Measurements from ENCODE around the gene ZW10. TPM values are rescaled to one million over a fixed set of nuclear protein-coding genes. Genes with fewer than 3 reads are reported as not detected.

Gene ZW10
- total RNA-seq, 1 experiment from 2014 or later: 18.9 TPM

DNA sequence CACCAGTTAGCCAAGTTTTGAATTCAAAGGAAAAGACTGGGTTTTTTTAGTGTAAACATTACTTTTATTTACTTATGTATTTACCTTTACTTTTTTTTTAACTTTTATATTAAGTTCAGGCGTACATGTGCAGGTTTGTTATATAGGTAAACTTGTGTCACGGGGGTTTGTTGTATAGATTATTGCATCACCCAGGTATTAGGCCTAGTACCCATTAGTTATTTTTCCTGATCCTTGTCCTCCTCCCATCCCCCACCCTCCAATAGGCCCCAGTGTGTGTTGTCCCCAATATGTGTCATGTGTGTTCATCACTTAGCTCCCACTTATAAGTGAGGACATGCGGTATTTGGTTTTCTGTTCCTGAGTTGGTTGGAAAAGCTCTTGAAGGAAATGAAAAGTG, 20.6 kb downstream of the ZW10 start:
- Mint-ChIP-seq H3K27ac (no peak overlapping the region), H3K9me3 (0 out of 2 replicates have a peak, but pooled peaks cover 5% of the 10 kb centered on the region)

DNA sequence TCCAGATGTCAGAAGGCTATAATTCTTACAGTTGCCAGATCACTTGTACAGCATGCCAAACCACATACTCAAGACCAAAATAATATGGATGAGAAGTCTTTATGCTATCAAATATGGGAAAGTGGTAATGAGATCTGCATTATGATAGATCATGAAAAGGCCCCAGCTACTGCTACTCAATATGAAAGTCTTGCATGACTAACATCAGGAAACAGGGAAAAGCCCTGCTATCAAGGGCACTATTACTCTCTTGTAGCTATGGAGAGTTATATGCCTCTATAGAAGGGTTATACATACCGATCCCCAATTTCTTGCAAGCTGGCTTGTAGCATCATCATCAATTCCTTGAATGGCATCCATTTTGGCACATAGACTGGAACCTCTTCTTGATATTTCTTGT, 37.2 kb downstream of the ZW10 start:
- Mint-ChIP-seq H3K27ac (no peak overlapping the region), H3K4me1 (no peaks in the 10 kb centered on the region), H3K27me3 (ENCODE audit: low read depth) (no peaks in the 10 kb centered on the region)

More for the DNA sequence above, 20.6 kb downstream of the ZW10 start:
- Mint-ChIP-seq H3K36me3 (peaks cover 24% of the 10 kb centered on the region), H3K4me3 (no peak overlapping the region), H3K27me3 (ENCODE audit: low read depth) (no peaks in the 10 kb centered on the region), H3K4me1 (no peaks in the 10 kb centered on the region)
- no peak for TF ChIP-seq CDX4 (CRISPR knock-in tag; IDR thresholded peaks at IDR 0.05; ENCODE audit: borderline replicate concordance)
- no peak for TF ChIP-seq NR2C2 (CRISPR knock-in tag; IDR thresholded peaks at IDR 0.05)
- TF ChIP-seq E2F4 (CRISPR knock-in tag; IDR thresholded peaks at IDR 0.05; ENCODE audit: borderline replicate concordance, low read depth): no peak
- no peak for TF ChIP-seq USF2 (CRISPR knock-in tag; IDR thresholded peaks at IDR 0.05)
- no peak for TF ChIP-seq PRRX2 (CRISPR knock-in tag; IDR thresholded peaks at IDR 0.05)
- TF ChIP-seq TP53 (CRISPR knock-in tag; IDR thresholded peaks at IDR 0.05): no peak
- TF ChIP-seq, protein P1, sequence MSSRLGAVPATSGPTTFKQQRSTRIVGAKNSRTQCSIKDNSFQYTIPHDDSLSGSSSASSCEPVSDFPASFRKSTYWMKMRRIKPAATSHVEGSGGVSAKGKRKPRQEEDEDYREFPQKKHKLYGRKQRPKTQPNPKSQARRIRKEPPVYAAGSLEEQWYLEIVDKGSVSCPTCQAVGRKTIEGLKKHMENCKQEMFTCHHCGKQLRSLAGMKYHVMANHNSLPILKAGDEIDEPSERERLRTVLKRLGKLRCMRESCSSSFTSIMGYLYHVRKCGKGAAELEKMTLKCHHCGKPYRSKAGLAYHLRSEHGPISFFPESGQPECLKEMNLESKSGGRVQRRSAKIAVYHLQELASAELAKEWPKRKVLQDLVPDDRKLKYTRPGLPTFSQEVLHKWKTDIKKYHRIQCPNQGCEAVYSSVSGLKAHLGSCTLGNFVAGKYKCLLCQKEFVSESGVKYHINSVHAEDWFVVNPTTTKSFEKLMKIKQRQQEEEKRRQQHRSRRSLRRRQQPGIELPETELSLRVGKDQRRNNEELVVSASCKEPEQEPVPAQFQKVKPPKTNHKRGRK (CRISPR knock-in tag; IDR thresholded peaks at IDR 0.05; ENCODE audit: borderline replicate concordance): no peak
- TF ChIP-seq, protein P2, sequence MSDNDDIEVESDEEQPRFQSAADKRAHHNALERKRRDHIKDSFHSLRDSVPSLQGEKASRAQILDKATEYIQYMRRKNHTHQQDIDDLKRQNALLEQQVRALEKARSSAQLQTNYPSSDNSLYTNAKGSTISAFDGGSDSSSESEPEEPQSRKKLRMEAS (CRISPR knock-in tag; IDR thresholded peaks at IDR 0.05): no peak
- DNase-seq (ENCODE audit: low spot score) (no peak), ATAC-seq (no peak)
- CTCF ChIA-PET: no interaction called here
- POLR2A ChIA-PET: no interaction called here

DNA sequence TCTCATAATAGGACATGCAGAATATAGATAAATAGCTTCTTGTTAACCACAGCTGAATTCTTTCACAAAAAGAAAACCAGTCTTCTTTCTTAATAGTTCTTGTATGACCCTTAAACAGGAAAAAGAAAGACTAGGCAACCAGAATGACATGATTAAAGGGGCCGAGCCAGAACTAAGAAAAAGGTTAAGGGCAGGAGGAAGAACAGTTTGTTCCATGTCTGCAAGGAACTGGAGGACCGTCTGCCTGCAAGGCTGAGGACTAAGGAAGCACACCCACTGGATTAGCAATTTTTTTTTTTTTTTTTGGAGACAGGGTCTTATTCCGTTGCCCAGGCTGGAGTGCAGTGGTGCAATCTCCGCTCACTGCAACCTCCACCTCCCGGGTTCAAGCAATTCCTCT, 41.4 kb downstream of the ZW10 start:
- ChIA-PET CTCF (interaction anchor here (0.6 to 3.0 kb wide), 4 partner anchors 145 to 428 kb away, joined by 3 to 26 read pairs (median 4); no protein-coding TSS in a partner anchor), POLR2A (interaction anchor here (0.7 kb wide), 1 partner anchor 364 kb away, joined by 5 read pairs; no protein-coding TSS in a partner anchor)
- DNase-seq (ENCODE audit: low spot score): no peak
- Mint-ChIP-seq H3K27ac (no peak overlapping the region), H3K36me3 (peaks cover 25% of the 10 kb centered on the region), H3K4me3 (no peak overlapping the region), H3K4me1 (no peaks in the 10 kb centered on the region), H3K27me3 (ENCODE audit: low read depth) (no peaks in the 10 kb centered on the region), H3K9me3 (no peaks in the 10 kb centered on the region)
- no peak for TF ChIP-seq STAT6 (CRISPR knock-in tag; conservative IDR thresholded peaks at IDR 0.05; ENCODE audit: low read depth)
- no peak for ATAC-seq

More for the DNA sequence above, 37.2 kb downstream of the ZW10 start:
- Mint-ChIP-seq H3K9me3 (no peaks in the 10 kb centered on the region), H3K36me3 (peaks cover 55% of the 10 kb centered on the region), H3K4me3 (no peak overlapping the region)
- ChIA-PET POLR2A (no interaction called here), CTCF (no interaction called here)
- ATAC-seq (no peak), DNase-seq (ENCODE audit: low spot score) (no peak)
- TF ChIP-seq ZNF232 (CRISPR knock-in tag; IDR thresholded peaks at IDR 0.05) (no peak), NR3C1 (CRISPR knock-in tag; conservative IDR thresholded peaks at IDR 0.05; ENCODE audit: low read depth) (no peak), USF2 (CRISPR knock-in tag; IDR thresholded peaks at IDR 0.05) (no peak), MXD4 (CRISPR knock-in tag; IDR thresholded peaks at IDR 0.05; ENCODE audit: borderline replicate concordance) (no peak), OVOL2 (CRISPR knock-in tag; IDR thresholded peaks at IDR 0.05; ENCODE audit: borderline replicate concordance) (no peak), ETV6 (CRISPR knock-in tag; IDR thresholded peaks at IDR 0.05) (no peak)
- TF ChIP-seq, protein P3, sequence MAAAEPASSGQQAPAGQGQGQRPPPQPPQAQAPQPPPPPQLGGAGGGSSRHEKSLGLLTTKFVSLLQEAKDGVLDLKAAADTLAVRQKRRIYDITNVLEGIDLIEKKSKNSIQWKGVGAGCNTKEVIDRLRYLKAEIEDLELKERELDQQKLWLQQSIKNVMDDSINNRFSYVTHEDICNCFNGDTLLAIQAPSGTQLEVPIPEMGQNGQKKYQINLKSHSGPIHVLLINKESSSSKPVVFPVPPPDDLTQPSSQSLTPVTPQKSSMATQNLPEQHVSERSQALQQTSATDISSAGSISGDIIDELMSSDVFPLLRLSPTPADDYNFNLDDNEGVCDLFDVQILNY (CRISPR knock-in tag; IDR thresholded peaks at IDR 0.05): no peak

All from WTC11 (cell line).